ENCODE results near the gene FRYL. TPM values are rescaled to one million over a fixed set of nuclear protein-coding genes. Genes with fewer than 3 reads are reported as not detected.

The FRYL gene
- polyA plus RNA-seq, 3 donors: 10.8 to 15.8 (median 14.4) TPM

DNA sequence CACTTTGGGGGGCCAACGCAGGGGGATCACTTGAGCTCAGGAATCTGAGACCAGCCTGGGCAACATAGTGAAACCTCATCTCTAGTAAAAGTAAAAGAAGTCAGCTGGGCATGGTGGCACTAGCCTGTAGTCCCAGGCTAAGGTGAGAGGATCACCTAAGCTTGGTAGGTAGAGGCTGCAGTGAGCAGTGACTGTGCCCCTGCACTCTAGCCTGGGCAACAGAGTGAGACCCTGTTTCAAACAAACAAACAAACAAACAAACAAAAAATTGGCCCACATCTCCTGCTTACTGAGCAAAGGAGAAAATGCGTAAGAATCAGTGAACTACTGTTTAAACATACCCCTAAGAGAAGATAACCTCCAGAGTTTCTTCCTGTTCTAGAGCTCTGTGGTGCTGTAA lies 85.3 kb downstream of the FRYL start:
- Mint-ChIP-seq H3K27ac (peak overlapping the region in 1 of 7 donors; percentile 82), H3K4me1 (peaks cover 27% of the 10 kb centered on the region), H3K9me3 (peaks cover 0 to 2% (median 0%) of the 10 kb centered on the region in 7 donors), H3K36me3 (peaks cover 2 to 4% of the 10 kb centered on the region in 2 donors), H3K27me3 (ENCODE audit: low read depth in 3 of 3) (peaks cover 0 to 1% (median 0%) of the 10 kb centered on the region in 3 donors), H3K4me3 (no peak overlapping the region)
- Histone ChIP-seq H3K4me1 (ENCODE audit: control insufficient read depth in 1 of 2, insufficient read depth in 2 of 2, low read length in 2 of 2) (peaks cover 7 to 9% of the 10 kb centered on the region in 2 donors), H3K4me2 (replicated peaks; ENCODE audit: extremely low read depth, low read length, poor library complexity, severe bottlenecking) (no peak overlapping the region), H3K36me3 (replicated peaks in 1 of 2; ENCODE audit: control insufficient read depth in 1 of 2, insufficient read depth in 2 of 2, low read length in 2 of 2) (no peaks in the 10 kb centered on the region), H3K27ac (ENCODE audit: low read depth in 1 of 2, low read length in 2 of 2) (no peak overlapping the region), H3K9me3 (replicated peaks in 1 of 2; ENCODE audit: control insufficient read depth in 1 of 2, insufficient read depth in 1 of 2, low read length in 2 of 2) (no peaks in the 10 kb centered on the region), H3K79me2 (ENCODE audit: insufficient read depth, low read length) (peaks cover 94% of the 10 kb centered on the region), H2AFZ (ENCODE audit: insufficient read depth, low read depth, low read length, poor library complexity, severe bottlenecking) (no peak overlapping the region), H4K20me1 (ENCODE audit: insufficient read depth, low read length) (peaks cover 95% of the 10 kb centered on the region), H3K27me3 (ENCODE audit: control insufficient read depth in 2 of 2, insufficient read depth in 2 of 2, low read length in 2 of 2) (no peaks in the 10 kb centered on the region), H3K9ac (ENCODE audit: insufficient read depth, low read length, poor library complexity, severe bottlenecking) (no peak overlapping the region), H3K4me3 (replicated peaks in 1 of 3; ENCODE audit: low read depth in 2 of 3, low read length in 3 of 3) (no peak overlapping the region)
- TF ChIP-seq CTCF (IDR thresholded peaks at IDR 0.05): no peak
- DNase-seq: no peak
- no CpG with 5 or more reads among the region's 2 CpGs for WGBS (ENCODE audit: insufficient coverage)
- intact Hi-C loops (cut with micrococcal nuclease): no loop called here

- H3K36me3 ChIP-seq (replicated peaks in 1 of 2; ENCODE audit: control insufficient read depth in 1 of 2, insufficient read depth in 2 of 2, low read length in 2 of 2): no peaks in the 10 kb centered on the region
- H3K27me3 ChIP-seq (ENCODE audit: control insufficient read depth in 2 of 2, insufficient read depth in 2 of 2, low read length in 2 of 2): no peaks in the 10 kb centered on the region
- H3K79me2 ChIP-seq (ENCODE audit: insufficient read depth, low read length): peaks cover 93% of the 10 kb centered on the region
- no peak overlapping the region for H3K9ac ChIP-seq (ENCODE audit: insufficient read depth, low read length, poor library complexity, severe bottlenecking)
- Mint-ChIP-seq H3K9me3 (peaks cover 0 to 2% (median 0%) of the 10 kb centered on the region in 7 donors), H3K36me3 (peaks cover 2 to 4% of the 10 kb centered on the region in 2 donors), H3K27me3 (ENCODE audit: low read depth in 3 of 3) (no peaks in the 10 kb centered on the region), H3K27ac (no peak overlapping the region), H3K4me3 (no peak overlapping the region), H3K4me1 (peaks cover 22% of the 10 kb centered on the region)
- intact Hi-C loops (cut with micrococcal nuclease): no loop called here
- H3K27ac ChIP-seq (ENCODE audit: low read depth in 1 of 2, low read length in 2 of 2): no peak overlapping the region
- TF ChIP-seq CTCF (IDR thresholded peaks at IDR 0.05): no peak
- peaks cover 95% of the 10 kb centered on the region for H4K20me1 ChIP-seq (ENCODE audit: insufficient read depth, low read length)
- no peak overlapping the region for H2AFZ ChIP-seq (ENCODE audit: insufficient read depth, low read depth, low read length, poor library complexity, severe bottlenecking)
- DNase-seq: no peak
- H3K4me3 ChIP-seq (replicated peaks in 1 of 3; ENCODE audit: low read depth in 2 of 3, low read length in 3 of 3): no peak overlapping the region
- H3K4me2 ChIP-seq (replicated peaks; ENCODE audit: extremely low read depth, low read length, poor library complexity, severe bottlenecking): no peak overlapping the region
- no CpG with 5 or more reads among the region's 8 CpGs for WGBS (ENCODE audit: insufficient coverage)
- H3K9me3 ChIP-seq (replicated peaks in 1 of 2; ENCODE audit: control insufficient read depth in 1 of 2, insufficient read depth in 1 of 2, low read length in 2 of 2): no peaks in the 10 kb centered on the region
- peaks cover 7 to 9% of the 10 kb centered on the region in 2 donors for H3K4me1 ChIP-seq (ENCODE audit: control insufficient read depth in 1 of 2, insufficient read depth in 2 of 2, low read length in 2 of 2)
These were observed 86.1 kb downstream of the FRYL start for GRCh38 chr4:48693856-48694574.

All from CD14-positive monocyte (primary cell).